SKM-1 treated with dmso at 0.1 percent for 144 hours (cell line): ENCODE data around the gene OR51S1.
"Not testable (repeated sequence)": the region's sequence is repeated elsewhere in the genome, so short reads cannot be mapped to it uniquely, and the experiment has no call there.

Experiments
- DNase-seq: peaks from one replicate; lab custom pipeline; 2025; ENCODE audit not compliant: unreplicated experiment; lab: John Stamatoyannopoulos, UW

Gene OR51S1, protein sequence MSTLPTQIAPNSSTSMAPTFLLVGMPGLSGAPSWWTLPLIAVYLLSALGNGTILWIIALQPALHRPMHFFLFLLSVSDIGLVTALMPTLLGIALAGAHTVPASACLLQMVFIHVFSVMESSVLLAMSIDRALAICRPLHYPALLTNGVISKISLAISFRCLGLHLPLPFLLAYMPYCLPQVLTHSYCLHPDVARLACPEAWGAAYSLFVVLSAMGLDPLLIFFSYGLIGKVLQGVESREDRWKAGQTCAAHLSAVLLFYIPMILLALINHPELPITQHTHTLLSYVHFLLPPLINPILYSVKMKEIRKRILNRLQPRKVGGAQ

DNA sequence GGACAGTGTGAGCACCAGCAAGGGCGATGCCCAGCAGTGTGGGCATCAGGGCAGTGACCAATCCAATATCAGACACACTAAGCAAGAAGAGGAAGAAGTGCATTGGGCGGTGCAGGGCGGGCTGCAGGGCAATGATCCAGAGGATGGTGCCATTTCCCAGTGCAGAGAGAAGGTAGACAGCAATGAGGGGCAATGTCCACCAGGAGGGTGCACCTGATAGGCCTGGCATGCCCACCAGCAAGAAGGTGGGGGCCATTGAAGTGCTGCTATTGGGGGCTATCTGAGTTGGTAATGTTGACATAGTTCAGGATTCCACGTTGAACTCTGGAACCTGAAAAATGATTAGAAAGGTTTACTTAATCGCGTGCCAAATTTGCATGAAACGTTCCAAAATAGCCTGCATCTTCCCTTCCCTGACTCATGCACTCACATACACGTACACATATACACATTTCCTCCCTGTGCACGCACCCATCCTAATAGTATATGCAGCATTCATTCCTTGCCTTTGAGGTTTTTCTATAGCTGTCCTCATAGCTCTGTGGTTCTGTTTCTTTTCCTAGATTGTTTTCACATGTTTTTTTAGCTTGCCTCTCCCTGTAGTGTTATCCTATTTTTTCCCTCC lies at the start of gene OR51S1:
OR51S1 (minus strand) TSS at position 301 of the 625 bp plus-strand sequence; CDS start at position 301, 0 bp downstream.
- no peak for DNase-seq

DNA sequence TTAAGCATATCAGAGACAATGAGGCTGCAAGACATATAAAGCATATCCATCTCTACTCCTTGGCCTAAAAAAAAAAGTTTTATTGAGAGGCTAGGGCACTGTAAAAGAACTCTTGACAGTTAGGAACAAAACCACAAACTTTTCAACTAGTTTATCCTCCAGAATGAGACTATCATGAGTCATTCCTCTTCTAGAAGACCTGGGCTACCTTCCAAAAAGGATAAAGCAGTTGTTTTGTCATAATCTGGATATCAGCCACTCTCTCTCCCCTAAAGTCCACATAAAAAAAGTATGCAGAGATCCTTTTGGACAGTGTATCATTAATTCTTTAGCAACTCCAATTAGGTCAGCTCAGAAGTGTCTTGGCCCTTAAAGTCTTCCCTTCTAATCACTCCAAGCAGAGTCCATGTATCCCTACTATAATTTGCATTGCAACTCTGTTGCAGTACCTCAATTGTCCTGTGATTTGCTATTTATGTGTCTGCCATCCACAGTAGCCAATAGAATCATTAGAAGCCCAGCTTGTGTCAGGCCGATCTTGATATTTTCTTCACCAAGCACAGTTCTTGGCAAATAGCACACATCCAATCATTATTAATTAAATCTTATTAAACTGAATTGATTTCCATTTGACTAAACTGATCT lies 43.1 kb upstream of the OR51S1 start:
- DNase-seq = no peak

DNA sequence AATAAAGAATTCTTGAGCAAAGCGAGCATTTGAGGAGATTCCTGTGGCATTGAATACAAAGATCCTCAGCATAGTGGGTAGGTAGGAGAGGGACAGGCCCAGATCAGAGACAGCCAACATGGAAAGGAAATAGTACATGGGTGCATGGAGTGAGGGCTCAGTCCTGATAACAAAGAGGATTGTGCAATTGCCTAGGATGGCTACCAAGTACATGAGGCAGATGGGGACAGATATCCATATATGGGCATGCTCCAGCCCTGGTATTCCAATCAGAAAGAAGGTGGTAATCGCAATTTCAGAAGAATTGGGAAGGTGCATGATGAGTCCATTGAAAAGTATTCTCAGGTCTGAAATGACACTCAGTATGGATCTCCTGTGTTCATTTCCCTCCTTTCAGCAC lies 41.3 kb upstream of the OR51S1 start:
- DNase-seq = no peak

DNA sequence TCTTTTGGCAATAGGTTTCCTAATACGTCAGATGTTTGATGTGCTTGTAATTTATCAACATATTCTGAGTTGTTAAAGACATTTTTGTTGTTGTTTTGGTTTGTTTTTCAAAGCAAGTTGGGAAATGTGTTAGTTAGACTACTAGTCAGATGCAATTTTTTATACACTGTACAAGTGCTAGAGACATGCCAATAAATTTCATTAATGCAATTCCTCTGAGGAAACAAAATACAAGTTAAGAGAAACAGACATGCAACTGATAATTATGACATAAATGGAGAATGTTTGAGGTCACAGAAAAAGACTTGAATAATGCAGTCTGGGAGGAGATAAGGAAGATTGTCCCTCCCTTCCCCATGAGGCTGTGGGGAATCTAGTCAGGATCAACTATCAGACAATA lies 38.6 kb upstream of the OR51S1 start:
- no peak for DNase-seq

DNA sequence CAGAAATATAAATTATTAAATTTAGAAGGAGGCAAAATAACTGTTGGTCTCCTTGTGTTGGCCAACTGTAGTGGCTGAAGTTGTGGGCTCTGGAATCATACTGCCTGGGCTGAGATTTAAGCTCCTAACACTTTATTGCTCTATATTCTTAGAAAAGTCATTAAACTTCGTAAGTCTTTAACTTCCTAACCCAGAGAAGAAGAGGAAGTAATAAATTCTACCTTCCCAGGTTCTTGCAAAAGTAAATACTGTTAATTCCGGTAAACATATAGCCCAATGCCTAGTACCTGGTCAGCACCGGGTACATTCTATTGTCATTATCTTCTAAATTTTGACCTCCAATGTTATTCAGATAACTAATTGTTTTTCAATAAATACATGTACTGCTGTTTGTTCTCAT lies 37.2 kb upstream of the OR51S1 start:
- no peak for DNase-seq

DNA sequence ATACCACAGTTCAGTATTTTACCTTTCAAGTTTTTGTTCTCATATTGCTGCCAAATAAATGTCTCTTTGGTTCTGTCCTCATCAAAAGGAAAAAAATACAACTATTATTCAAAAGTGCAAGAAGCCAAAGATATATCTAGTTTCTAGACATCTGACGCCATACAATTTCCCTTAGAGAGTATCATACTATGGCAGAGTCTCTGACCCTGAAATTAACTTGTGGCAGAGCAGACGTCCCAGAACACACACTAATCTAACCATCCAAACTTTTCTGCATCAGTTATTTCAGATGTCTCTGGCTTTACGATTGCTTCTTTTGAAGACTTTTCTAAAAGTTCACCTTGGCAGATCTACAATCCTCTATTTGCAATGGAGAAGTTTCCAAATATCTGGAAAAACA lies 35.4 kb upstream of the OR51S1 start:
- DNase-seq = no peak

DNA sequence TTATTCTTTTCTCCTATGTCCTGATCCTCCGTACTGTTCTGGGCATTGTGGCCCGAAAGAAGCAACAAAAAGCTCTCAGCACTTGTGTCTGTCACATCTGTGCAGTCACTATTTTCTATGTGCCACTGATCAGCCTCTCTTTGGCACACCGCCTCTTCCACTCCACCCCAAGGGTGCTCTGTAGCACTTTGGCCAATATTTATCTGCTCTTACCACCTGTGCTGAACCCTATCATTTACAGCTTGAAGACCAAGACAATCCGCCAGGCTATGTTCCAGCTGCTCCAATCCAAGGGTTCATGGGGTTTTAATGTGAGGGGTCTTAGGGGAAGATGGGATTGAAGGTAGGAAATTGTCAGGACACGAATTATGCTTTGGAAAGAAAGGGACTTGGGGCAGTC lies 33.5 kb upstream of the OR51S1 start:
- no peak for DNase-seq

DNA sequence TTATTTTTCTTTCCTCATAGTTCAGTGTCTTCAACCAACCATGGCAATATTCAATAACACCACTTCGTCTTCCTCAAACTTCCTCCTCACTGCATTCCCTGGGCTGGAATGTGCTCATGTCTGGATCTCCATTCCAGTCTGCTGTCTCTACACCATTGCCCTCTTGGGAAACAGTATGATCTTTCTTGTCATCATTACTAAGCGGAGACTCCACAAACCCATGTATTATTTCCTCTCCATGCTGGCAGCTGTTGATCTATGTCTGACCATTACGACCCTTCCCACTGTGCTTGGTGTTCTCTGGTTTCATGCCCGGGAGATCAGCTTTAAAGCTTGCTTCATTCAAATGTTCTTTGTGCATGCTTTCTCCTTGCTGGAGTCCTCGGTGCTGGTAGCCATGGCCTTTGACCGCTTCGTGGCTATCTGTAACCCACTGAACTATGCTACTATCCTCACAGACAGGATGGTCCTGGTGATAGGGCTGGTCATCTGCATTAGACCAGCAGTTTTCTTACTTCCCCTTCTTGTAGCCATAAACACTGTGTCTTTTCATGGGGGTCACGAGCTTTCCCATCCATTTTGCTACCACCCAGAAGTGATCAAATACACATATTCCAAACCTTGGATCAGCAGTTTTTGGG lies 33.0 kb upstream of the OR51S1 start, which contains the start of gene OR51T1:
OR51T1 (plus strand) TSS at position 41 of the 641 bp plus-strand sequence; CDS start at position 41, 0 bp downstream.
- no peak for DNase-seq

DNA sequence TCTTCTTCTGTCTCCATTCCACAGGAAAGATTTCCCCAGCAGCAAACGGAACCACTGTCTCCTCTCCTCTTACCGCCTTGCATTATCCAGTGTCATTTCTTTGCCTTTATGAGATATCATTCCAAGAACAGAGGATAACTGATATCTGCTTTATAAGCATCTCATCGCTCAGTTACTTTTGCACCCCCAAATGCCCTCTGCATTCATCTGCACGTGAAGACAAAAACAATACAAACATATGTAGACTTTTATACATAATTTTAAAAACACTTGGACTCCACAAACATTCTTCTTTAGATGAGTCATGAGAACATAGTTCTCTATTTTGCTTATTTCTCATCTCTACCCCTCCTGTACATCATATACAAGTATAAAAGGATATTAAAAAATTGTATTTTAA lies 32.2 kb upstream of the OR51S1 start:
- DNase-seq = no peak

DNA sequence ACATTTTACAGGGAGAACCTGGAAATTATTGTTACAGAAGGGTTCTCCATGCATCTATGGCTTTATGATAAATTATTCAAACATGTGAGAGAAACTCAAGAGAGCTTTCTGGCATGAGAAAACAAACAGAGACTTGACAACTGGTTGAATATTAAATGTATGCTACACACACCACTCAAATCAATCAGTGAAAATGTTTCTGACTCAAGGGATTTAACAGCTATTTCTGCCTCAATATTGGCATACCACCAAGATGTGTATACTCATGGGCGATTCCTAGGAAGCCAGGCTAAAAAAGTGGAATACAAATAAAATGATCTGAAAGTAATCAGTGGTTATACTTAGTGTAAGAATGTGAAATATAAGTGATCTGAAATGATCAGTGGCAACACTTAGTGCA lies 16.8 kb upstream of the OR51S1 start:
- DNase-seq = no peak

DNA sequence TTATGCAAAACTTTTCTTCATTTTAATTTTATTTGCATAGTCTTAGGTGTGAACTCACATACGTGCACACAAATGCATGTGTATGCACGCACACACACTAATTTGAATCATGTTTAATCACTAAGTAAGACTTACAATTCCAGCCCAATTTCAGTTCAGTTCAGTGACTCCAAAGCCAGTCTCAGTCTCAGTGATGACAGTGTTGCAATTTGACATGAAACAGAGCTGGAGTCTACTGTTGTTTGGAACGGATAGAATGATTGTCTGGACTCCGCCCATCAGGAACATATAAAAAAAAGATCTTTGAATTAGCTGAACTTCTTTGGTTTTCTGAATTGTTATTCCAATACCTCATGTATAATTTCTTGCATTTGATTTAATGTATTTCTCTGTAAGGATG lies 14.9 kb upstream of the OR51S1 start:
- DNase-seq = no peak

DNA sequence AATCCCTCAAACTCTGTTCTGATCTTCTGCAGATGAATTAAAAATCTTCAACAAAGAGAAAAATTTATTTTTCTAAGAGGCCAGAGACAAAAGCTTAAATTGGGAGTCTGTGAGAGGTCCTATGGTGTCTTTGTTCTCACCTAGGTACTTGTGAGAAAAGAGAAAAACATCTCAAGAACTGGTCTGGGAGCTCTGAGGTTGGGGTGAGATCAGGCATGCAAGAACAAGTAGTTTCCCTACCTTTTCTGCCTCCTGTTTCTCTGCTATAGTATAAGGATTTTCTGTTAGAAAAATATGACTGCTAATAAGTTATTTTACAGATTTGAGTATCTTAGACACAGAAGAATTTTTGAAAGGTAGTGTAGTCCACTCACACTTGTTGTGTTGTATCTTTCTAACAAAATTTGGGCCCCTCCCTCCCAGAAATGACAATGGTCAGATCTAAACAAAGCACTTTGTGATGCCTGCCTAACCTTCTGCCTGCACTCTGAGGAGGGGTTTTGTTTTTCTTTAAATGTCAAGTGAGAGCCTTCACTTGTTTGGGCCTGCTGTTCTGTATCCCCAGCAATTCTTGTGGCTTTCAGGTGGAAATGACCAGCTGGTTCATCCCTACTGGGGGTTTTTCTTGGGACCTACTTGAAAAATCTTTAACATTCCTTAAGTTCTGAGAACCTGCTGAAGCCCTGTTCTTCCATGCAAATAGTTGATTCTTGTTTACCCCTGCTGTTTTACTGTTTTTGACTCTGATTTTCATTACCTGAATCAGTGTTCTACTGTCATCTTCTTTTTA lies 13.6 kb upstream of the OR51S1 start:
- DNase-seq = no peak

DNA sequence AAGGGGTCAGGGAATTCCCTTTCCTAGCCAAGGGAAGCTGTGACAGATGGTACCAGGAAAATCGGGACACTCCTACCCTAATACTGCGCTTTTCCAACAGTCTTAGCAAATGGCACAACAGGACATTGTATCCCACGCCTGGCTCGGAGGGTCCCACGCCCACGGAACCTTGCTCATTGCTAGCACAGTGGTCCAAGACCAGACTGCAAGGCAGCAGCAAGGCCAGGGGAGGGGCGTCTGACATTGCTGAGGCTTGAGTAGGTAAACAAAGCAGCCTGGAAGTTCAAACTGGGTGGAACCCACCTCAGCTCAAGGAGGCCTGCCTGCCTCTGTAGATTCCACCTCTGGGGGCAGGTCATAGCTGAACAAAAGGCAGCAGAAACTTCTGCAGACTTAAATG lies 5.3 kb upstream of the OR51S1 start:
- not testable (repeated sequence) for DNase-seq

DNA sequence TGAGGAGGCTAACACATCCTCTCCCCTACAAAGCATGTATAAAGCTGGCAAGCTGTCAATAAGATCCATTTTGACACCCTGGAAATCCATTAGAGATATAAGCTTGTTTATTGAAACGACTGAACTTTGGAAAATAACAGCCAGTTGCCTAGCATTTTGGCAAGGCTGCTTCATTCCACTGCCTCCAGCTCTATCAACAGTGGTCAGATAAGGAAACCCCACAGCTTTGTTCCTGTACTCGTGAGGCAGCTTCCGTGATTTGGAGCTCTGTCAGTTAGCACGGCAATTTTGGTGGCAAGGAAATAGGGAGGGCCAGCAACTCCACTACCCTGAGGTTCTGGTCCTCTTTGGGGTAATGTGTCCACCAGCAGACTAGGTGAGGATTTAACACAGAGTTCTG lies 2.0 kb upstream of the OR51S1 start:
- no peak for DNase-seq

DNA sequence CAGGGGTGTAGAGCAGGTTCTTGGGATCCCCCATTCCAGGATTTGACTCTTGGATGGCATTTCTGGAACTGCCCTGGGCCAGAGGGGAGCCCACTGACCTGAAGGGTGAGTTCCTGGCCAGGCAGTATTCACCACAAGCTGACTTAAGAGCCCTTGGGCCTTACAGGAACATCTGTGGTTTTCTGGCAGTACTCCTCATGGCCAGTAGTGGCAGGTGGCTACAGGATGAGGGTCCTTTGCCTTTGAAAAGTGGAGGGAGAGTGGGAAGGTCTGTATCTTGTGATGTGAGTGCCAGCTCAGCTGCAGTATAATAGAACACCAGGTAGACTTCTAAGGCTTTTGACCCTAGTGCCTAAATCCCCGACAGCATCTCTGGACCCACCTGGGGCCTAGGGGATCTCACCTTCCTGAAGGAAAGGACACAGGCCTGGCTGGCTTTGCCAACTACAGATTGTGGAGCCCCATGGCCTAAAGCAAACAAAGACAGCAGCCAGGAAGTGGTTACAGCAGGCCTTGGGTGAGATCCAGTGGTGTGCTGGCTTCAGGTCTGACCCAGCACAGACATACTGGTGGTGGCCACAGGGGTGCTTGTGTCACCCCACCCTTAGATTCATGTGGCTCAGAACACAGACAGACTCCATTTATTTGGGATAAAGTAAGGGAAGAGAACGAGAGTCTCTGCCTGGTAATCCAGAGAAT lies 9.0 kb downstream of the OR51S1 start:
- no peak for DNase-seq

DNA sequence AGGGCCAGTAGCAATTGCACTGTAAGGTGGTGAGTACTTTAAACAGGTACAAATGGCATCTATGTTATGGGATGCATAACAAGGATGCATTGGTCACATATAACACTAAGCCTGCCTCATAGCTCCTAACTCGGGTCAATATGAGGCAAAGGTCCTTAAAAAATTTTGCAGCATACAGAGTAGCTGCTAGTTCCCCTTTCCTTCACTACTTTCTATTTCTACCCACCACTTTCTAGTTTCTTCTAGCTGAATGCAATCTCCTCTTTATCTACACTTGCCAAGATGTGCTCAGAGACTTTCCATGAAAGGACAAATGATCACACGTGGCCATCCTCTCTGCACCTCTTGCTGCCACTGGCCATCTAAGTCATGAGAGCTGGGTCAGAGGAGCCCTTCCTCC lies 18.1 kb downstream of the OR51S1 start:
- DNase-seq = no peak

DNA sequence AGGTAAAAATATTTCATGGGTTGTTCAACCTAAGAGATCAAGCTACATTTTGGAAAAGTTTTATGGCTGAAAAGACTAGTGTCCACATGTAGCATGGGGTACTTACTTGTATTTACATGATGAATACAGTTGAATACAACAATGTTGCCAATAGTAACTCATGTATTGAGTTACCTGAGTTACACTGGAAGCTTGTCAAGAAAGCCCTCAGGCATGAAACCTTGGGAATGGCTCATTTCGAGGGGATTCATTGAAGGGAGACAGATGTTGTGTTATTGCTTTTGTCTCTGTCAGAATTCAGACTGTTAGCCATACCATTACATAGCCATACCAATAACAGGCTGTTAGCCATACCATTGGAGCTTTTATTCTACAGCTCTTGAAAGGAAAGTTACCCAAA lies 18.7 kb downstream of the OR51S1 start:
- DNase-seq = no peak

DNA sequence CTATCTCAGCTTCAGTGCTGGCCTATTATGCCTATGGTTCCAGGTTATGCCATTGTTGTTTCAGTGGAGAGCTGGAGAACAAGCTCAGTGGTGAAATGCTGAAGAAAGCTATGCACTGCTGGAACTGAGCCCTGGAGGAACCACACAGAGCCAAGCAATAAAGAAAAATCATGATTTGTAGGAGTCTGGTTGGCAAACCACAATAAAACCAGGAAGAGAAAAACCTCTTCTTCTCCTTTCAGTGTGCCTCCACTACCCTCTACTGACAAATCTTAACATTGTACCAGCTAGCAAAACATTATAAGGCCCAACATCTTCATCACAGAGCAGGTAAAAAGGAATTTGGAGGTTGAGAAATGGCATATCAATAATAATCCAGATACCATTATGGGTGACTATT lies 22.6 kb downstream of the OR51S1 start:
- DNase-seq = no peak

DNA sequence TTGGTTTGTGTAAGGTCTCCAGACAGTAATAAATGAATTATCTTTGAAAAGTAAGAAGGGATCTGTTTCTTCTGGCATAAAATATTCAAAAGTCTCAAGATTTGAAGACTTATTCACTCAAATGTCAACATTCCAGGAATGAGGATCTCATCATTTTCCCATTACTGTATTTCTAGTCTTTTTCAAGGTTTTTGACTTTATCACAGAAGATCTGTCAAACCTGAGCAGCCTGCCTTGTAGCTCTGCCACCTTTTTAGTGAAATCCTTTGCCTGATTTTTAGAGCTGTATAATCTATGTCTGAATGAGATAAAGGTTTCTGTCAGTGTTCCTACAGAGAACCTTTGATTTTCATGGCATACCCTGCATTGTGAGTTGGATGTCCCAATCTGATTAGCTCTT lies 23.9 kb downstream of the OR51S1 start:
- no peak for DNase-seq

DNA sequence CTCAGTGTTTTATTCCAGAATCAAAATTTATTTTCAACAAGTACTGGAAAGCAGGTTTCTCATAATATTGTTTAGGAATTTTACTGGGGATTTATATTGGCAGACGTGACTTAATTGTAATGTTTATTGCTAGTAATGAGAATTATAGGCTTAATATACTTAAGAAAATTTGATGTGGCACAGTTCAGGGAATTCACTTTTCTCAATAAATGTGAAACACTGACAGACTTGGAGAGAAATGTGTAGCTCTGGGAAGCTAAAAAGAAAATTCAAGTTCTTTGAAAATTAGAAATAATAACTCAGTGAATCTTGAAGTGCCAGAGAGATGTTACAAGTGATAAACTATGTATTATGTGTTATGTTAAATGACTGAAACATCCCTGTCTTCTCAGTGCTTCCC lies 28.0 kb downstream of the OR51S1 start, which contains the start of gene OR51F2:
OR51F2 (plus strand) TSS at position 301 of the 400 bp plus-strand sequence. CDS start 101 bp downstream, outside the sequence.
- DNase-seq = no peak
